ENCODE data around the gene AKIP1. TPM values are rescaled to one million over a fixed set of nuclear protein-coding genes. Genes with fewer than 3 reads are reported as not detected.

Gene AKIP1
- total RNA-seq, 1 experiment from 2014 or later = 26.0 TPM

DNA sequence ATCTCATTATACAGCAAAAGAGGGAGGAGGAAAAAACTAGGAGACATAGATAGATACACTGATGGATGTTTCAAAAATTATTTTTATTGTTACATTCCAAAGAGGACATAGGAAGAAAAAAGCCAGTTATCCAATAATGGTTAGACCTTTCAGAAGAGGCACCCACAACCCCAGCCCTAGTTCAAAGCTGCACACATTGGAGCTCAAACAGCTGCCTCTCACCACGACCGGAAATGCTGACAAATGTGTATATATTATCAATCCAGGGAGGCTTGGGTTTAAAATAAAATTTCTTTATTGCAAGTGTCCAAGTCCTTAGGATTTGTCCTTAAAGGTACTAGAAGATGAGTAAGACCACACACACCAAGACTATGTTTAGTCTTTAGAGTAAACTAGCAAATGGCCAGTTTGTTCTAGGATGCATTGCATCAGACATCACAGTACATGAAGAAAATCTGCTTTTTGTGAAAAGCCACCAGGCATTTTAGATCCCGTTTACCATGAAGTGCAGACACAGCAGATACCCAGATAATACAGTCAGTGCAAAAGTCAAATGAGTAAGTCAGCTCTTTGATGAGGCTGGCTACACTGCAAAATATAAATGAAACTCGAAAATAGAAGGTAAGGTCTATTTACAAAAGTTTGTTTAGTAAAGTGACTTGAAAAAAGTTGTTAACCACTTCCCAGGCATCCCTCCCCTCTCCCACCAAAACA is 36.4 kb downstream of the AKIP1 start:
- ChIA-PET CTCF (no interaction called here), POLR2A (no interaction called here)
- H3K27ac Mint-ChIP-seq = no peak overlapping the region
- no peak for ATAC-seq
- no peaks in the 10 kb centered on the region for H3K27me3 Mint-ChIP-seq (ENCODE audit: low read depth)
- H3K36me3 Mint-ChIP-seq = peaks cover 5% of the 10 kb centered on the region; the same call in 1 of the 2 replicates
- peaks cover 11% of the 10 kb centered on the region for H3K9me3 Mint-ChIP-seq
- no peak overlapping the region for H3K4me3 Mint-ChIP-seq
- TF ChIP-seq RORB (CRISPR knock-in tag; IDR thresholded peaks at IDR 0.05) (no peak), TCF7 (CRISPR knock-in tag; IDR thresholded peaks at IDR 0.05; ENCODE audit: low read depth) (no peak), RELA (CRISPR knock-in tag; IDR thresholded peaks at IDR 0.05; ENCODE audit: borderline replicate concordance) (no peak), GRHL2 (CRISPR knock-in tag; IDR thresholded peaks at IDR 0.05; ENCODE audit: insufficient replicate concordance, severe bottlenecking) (no peak), JUN (CRISPR knock-in tag; IDR thresholded peaks at IDR 0.05) (no peak), PRDM15 (CRISPR knock-in tag; IDR thresholded peaks at IDR 0.05) (no peak), ZNF671 (CRISPR knock-in tag; IDR thresholded peaks at IDR 0.05) (no peak), FOXP4 (CRISPR knock-in tag; IDR thresholded peaks at IDR 0.05) (no peak)
- TF ChIP-seq, protein P1, sequence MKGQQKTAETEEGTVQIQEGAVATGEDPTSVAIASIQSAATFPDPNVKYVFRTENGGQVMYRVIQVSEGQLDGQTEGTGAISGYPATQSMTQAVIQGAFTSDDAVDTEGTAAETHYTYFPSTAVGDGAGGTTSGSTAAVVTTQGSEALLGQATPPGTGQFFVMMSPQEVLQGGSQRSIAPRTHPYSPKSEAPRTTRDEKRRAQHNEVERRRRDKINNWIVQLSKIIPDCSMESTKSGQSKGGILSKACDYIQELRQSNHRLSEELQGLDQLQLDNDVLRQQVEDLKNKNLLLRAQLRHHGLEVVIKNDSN (CRISPR knock-in tag; IDR thresholded peaks at IDR 0.05) = no peak
- TF ChIP-seq, protein P2, sequence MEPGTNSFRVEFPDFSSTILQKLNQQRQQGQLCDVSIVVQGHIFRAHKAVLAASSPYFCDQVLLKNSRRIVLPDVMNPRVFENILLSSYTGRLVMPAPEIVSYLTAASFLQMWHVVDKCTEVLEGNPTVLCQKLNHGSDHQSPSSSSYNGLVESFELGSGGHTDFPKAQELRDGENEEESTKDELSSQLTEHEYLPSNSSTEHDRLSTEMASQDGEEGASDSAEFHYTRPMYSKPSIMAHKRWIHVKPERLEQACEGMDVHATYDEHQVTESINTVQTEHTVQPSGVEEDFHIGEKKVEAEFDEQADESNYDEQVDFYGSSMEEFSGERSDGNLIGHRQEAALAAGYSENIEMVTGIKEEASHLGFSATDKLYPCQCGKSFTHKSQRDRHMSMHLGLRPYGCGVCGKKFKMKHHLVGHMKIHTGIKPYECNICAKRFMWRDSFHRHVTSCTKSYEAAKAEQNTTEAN (CRISPR knock-in tag; IDR thresholded peaks at IDR 0.05) = no peak
- TF ChIP-seq, protein P3, sequence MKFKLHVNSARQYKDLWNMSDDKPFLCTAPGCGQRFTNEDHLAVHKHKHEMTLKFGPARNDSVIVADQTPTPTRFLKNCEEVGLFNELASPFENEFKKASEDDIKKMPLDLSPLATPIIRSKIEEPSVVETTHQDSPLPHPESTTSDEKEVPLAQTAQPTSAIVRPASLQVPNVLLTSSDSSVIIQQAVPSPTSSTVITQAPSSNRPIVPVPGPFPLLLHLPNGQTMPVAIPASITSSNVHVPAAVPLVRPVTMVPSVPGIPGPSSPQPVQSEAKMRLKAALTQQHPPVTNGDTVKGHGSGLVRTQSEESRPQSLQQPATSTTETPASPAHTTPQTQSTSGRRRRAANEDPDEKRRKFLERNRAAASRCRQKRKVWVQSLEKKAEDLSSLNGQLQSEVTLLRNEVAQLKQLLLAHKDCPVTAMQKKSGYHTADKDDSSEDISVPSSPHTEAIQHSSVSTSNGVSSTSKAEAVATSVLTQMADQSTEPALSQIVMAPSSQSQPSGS (CRISPR knock-in tag; IDR thresholded peaks at IDR 0.05; ENCODE audit: borderline replicate concordance, low read depth) = no peak
- H3K4me1 Mint-ChIP-seq = peaks cover 7% of the 10 kb centered on the region; the same call in 1 of the 2 replicates
- no peak for DNase-seq (ENCODE audit: low spot score)

GRCh38 chr11:8948886-8949285 is 37.9 kb downstream of the AKIP1 start:
- TF ChIP-seq, protein P4, sequence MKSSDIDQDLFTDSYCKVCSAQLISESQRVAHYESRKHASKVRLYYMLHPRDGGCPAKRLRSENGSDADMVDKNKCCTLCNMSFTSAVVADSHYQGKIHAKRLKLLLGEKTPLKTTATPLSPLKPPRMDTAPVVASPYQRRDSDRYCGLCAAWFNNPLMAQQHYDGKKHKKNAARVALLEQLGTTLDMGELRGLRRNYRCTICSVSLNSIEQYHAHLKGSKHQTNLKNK (CRISPR knock-in tag; IDR thresholded peaks at IDR 0.05) = no peak
- TF ChIP-seq CBFB (CRISPR knock-in tag; IDR thresholded peaks at IDR 0.05; ENCODE audit: low read depth) (no peak), PRDM15 (CRISPR knock-in tag; IDR thresholded peaks at IDR 0.05) (no peak), ZNF121 (CRISPR knock-in tag; IDR thresholded peaks at IDR 0.05) (no peak), NFYB (CRISPR knock-in tag; conservative IDR thresholded peaks at IDR 0.05; ENCODE audit: low read depth) (no peak), ETV6 (CRISPR knock-in tag; IDR thresholded peaks at IDR 0.05) (no peak)
- no peaks in the 10 kb centered on the region for H3K27me3 Mint-ChIP-seq (ENCODE audit: low read depth)
- H3K4me3 Mint-ChIP-seq = no peak overlapping the region
- CTCF ChIA-PET = interaction anchor here (1.0 to 1.3 kb wide), 2 partner anchors 10 to 15 kb away, joined by 4 to 5 read pairs; partner anchors contain the start of gene TMEM9B
- POLR2A ChIA-PET = no interaction called here
- peaks cover 7% of the 10 kb centered on the region for H3K36me3 Mint-ChIP-seq
- peaks cover 11% of the 10 kb centered on the region for H3K9me3 Mint-ChIP-seq
- H3K4me1 Mint-ChIP-seq = peaks cover 7% of the 10 kb centered on the region; the same call in 1 of the 2 replicates
- H3K27ac Mint-ChIP-seq = no peak overlapping the region
- ATAC-seq = peak; percentile 46; the same call in 1 of the 2 replicates
- no peak for DNase-seq (ENCODE audit: low spot score)
